SU-DHL-6 (cell line): Measurements from ENCODE around the gene ODF2.
"Not testable (repeated sequence)": the region's sequence is repeated elsewhere in the genome, so short reads cannot be mapped to it uniquely, and the experiment has no call there.

Source experiments
- H2AFZ ChIP-seq: fragments of 200-600 bp; sonication (generic); 2 replicates; pipeline ENCODE4 v1.6.1; 2014; ENCODE audit warnings: low read depth, mild to moderate bottlenecking, moderate library complexity, mixed read lengths, antibody characterized with exemption, low read length; ENCODE audit not compliant: severe bottlenecking
- H3F3A ChIP-seq: fragments of 200-600 bp; shearing (Covaris generic); 2 replicates; pipeline ENCODE4 v1.6.0; 2016; ENCODE audit warnings: antibody characterized with exemption, mild to moderate bottlenecking; ENCODE audit not compliant: insufficient read depth
- H3K27ac ChIP-seq: fragments of 200-600 bp; sonication (generic); 2 replicates; pipeline ENCODE4 v1.5.1; 2016; ENCODE audit warnings: low read depth, mild to moderate bottlenecking, low read length, moderate library complexity, mixed read lengths
- H3K27me3 ChIP-seq: fragments of 200-600 bp; sonication (generic), shearing (Covaris generic); 2 replicates; pipeline ENCODE4 v1.6.0; 2014; ENCODE audit warnings: mild to moderate bottlenecking, low read length
- H3K36me3 ChIP-seq: fragments of 200-600 bp; sonication (generic); 2 replicates; pipeline ENCODE4 v1.6.1; 2014; ENCODE audit warnings: mild to moderate bottlenecking, low read length, mixed read lengths
- H3K4me2 ChIP-seq: fragments of 300-600, 200-600 bp; shearing (Covaris generic), sonication (generic); 2 replicates; pipeline ENCODE4 v1.6.0; 2014; ENCODE audit warnings: low read length, low read depth, mild to moderate bottlenecking; ENCODE audit not compliant: poor library complexity, severe bottlenecking
- H3K4me3 ChIP-seq: fragments of 200-600 bp; sonication (generic); 2 replicates; pipeline ENCODE4 v1.5.1; 2014; ENCODE audit warnings: antibody characterized with exemption, low read length, mild to moderate bottlenecking, mixed read lengths; ENCODE audit not compliant: insufficient read depth, poor library complexity, severe bottlenecking
- H3K79me2 ChIP-seq: fragments of 200-600 bp; sonication (generic); 2 replicates; pipeline ENCODE4 v1.6.1; 2014; ENCODE audit warnings: mild to moderate bottlenecking, low read length, moderate library complexity; ENCODE audit not compliant: insufficient read depth
- H3K9ac ChIP-seq: fragments of 200-600 bp; sonication (generic); 2 replicates; pipeline ENCODE4 v1.7.0; 2014; ENCODE audit warnings: mild to moderate bottlenecking, low read length
- H3K9me2 ChIP-seq: fragments of 200-600 bp; sonication (generic); replicated peaks from 2 replicates; pipeline ENCODE4 v1.6.1; 2014; ENCODE audit warnings: low read length; ENCODE audit not compliant: insufficient read depth
- H3K9me3 ChIP-seq: fragments of 200-600 bp; sonication (generic); 2 replicates; pipeline ENCODE4 v1.6.1; 2014; ENCODE audit warnings: low read length, mixed read lengths; ENCODE audit not compliant: insufficient read depth
- H4K20me1 ChIP-seq: fragments of 200-600 bp; sonication (generic); 2 replicates; pipeline ENCODE4 v1.6.1; 2014; ENCODE audit warnings: low read depth, mild to moderate bottlenecking, antibody characterized with exemption, low read length, moderate library complexity, mixed read lengths
- CTCF ChIP-seq: fragments of 200-600 bp; sonication (generic); IDR thresholded peaks from one replicate; pipeline ENCODE4 v1.5.1; 2017; ENCODE audit warnings: antibody characterized with exemption, mild to moderate bottlenecking, low read length, moderate library complexity; ENCODE audit not compliant: insufficient read depth, poor library complexity, severe bottlenecking
- EZH2phosphoT487 ChIP-seq: fragments of 200-600 bp; sonication (generic), shearing (Covaris generic); conservative IDR thresholded peaks from 2 replicates; pipeline ENCODE4 v1.6.1; 2018; ENCODE audit warnings: mild to moderate bottlenecking, antibody characterized with exemption, low read length, moderate library complexity, mixed read lengths

The ODF2 gene

GRCh38 chr9:128504485-128505413 is 48.9 kb downstream of the ODF2 start, which contains the start of gene GLE1:
Gene GLE1, plus strand, starts transcription at chr9:128504719. Its CDS starts 87 bp downstream, at chr9:128504806.
- Histone ChIP-seq H3F3A (peaks cover 11% of the 10 kb centered on the region; the same call in 1 of the 2 replicates), H3K9me2 (no peaks in the 10 kb centered on the region), H3K9me3 (no peaks in the 10 kb centered on the region), H3K9ac (peak within 1 kb of the TSS; percentile 87), H3K79me2 (peaks cover 33% of the 10 kb centered on the region), H3K4me3 (peak within 1 kb of the TSS; percentile 79), H3K36me3 (0 out of 2 replicates have a peak, but pooled peaks cover 8% of the 10 kb centered on the region), H3K4me2 (peak within 1 kb of the TSS; percentile 68), H3K27ac (peak within 1 kb of the TSS; percentile 64), H2AFZ (peak within 1 kb of the TSS; percentile 77), H3K27me3 (no peaks in the 10 kb centered on the region), H4K20me1 (no peaks in the 10 kb centered on the region)
- no peak for TF ChIP-seq EZH2phosphoT487
- no peak for TF ChIP-seq CTCF

- H3K9me2 ChIP-seq: no peaks in the 10 kb centered on the region
- H3K4me3 ChIP-seq: peak overlapping the region; percentile 79
- TF ChIP-seq EZH2phosphoT487 (no peak), CTCF (no peak)
- H3K4me2 ChIP-seq: peak overlapping the region; percentile 68
- H3K27ac ChIP-seq: no peak overlapping the region
- H3K9me3 ChIP-seq: no peaks in the 10 kb centered on the region
- H3K9ac ChIP-seq: peak overlapping the region; percentile 87
- peak overlapping the region; percentile 77 for H2AFZ ChIP-seq
- peaks cover 33% of the 10 kb centered on the region for H3K79me2 ChIP-seq
- no peaks in the 10 kb centered on the region for H4K20me1 ChIP-seq
- H3F3A ChIP-seq: peaks cover 11% of the 10 kb centered on the region; the same call in 1 of the 2 replicates
- H3K36me3 ChIP-seq: 0 out of 2 replicates have a peak, but pooled peaks cover 8% of the 10 kb centered on the region
- no peaks in the 10 kb centered on the region for H3K27me3 ChIP-seq
Measured at GRCh38 chr9:128505414-128505765, 49.6 kb downstream of the ODF2 start.

- not testable (repeated sequence) for H3F3A ChIP-seq, H3K36me3 ChIP-seq, H3K27me3 ChIP-seq, H3K9me2 ChIP-seq, H3K9me3 ChIP-seq, H2AFZ ChIP-seq, H3K27ac ChIP-seq, H4K20me1 ChIP-seq
- Histone ChIP-seq H3K79me2 (peaks cover 33% of the 10 kb centered on the region), H3K9ac (peak overlapping the region; percentile 87; the same call in 1 of the 2 replicates), H3K4me3 (peak overlapping the region; percentile 79), H3K4me2 (peak overlapping the region; percentile 68)
Measured at GRCh38 chr9:128505906-128506305, 50.1 kb downstream of the ODF2 start.

GRCh38 chr9:128512820-128513219 is 57.0 kb downstream of the ODF2 start:
- Histone ChIP-seq H2AFZ (no peak overlapping the region), H3K27me3 (no peaks in the 10 kb centered on the region), H3K36me3 (peaks cover 17% of the 10 kb centered on the region), H3F3A (no peaks in the 10 kb centered on the region), H3K27ac (no peak overlapping the region), H3K4me2 (no peak overlapping the region), H4K20me1 (no peaks in the 10 kb centered on the region), H3K9me3 (no peaks in the 10 kb centered on the region), H3K79me2 (peaks cover 5% of the 10 kb centered on the region; the same call in 1 of the 2 replicates), H3K4me3 (no peak overlapping the region), H3K9me2 (no peaks in the 10 kb centered on the region), H3K9ac (no peak overlapping the region)
- TF ChIP-seq CTCF (no peak), EZH2phosphoT487 (no peak)
